ENCODE data around the gene RNF220. TPM values are rescaled to one million over a fixed set of nuclear protein-coding genes. Genes with fewer than 3 reads are reported as not detected.

Gene RNF220
- total RNA-seq, 4 donors from 2014 or later = 22.0 to 94.3 (median 49.4) TPM

GRCh38 chr1:44366371-44366975 is 38.6 kb upstream of the RNF220 start:
- no peak for TF ChIP-seq POLR2A (IDR thresholded peaks at IDR 0.05)
- TF ChIP-seq, protein P1, sequence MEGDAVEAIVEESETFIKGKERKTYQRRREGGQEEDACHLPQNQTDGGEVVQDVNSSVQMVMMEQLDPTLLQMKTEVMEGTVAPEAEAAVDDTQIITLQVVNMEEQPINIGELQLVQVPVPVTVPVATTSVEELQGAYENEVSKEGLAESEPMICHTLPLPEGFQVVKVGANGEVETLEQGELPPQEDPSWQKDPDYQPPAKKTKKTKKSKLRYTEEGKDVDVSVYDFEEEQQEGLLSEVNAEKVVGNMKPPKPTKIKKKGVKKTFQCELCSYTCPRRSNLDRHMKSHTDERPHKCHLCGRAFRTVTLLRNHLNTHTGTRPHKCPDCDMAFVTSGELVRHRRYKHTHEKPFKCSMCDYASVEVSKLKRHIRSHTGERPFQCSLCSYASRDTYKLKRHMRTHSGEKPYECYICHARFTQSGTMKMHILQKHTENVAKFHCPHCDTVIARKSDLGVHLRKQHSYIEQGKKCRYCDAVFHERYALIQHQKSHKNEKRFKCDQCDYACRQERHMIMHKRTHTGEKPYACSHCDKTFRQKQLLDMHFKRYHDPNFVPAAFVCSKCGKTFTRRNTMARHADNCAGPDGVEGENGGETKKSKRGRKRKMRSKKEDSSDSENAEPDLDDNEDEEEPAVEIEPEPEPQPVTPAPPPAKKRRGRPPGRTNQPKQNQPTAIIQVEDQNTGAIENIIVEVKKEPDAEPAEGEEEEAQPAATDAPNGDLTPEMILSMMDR (IDR thresholded peaks at IDR 0.05) = no peak
- H3K9me3 ChIP-seq = no peaks in the 10 kb centered on the region
- no peaks in the 10 kb centered on the region for H3K36me3 ChIP-seq
- no peak overlapping the region for H3K4me3 ChIP-seq
- no peak overlapping the region for H3K27ac ChIP-seq
- H3K4me1 ChIP-seq = no peaks in the 10 kb centered on the region
- DNase-seq = no peak
- no peaks in the 10 kb centered on the region for H3K27me3 ChIP-seq
- intact Hi-C loops (cut with DNase I; ENCODE audit: low total_unique reads) = no loop called here

DNA sequence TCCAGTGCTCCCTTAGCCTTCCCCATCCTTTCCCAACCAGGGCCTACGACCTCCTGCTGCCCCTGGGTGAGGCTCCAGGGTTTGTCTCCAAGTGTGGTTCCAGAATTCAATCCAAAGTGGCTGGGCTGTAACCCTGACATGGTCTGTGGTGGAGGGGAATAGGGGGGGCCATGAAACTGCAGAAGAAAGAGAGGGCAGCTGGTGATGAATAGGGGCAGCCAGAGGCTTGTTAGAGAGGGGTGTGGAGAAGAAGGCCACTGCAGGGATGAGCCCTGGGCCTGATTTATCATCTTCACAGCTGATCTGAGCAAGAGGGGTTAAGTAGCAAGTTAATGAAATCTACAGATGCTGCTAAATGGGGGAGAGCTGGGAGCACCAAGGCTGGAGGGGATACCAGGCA is 37.1 kb upstream of the RNF220 start:
- TF ChIP-seq, protein P1 (IDR thresholded peaks at IDR 0.05) = no peak
- no peak for TF ChIP-seq POLR2A (IDR thresholded peaks at IDR 0.05)
- Histone ChIP-seq H3K4me3 (no peak overlapping the region), H3K27ac (no peak overlapping the region), H3K27me3 (no peaks in the 10 kb centered on the region), H3K4me1 (no peaks in the 10 kb centered on the region), H3K9me3 (no peaks in the 10 kb centered on the region), H3K36me3 (no peaks in the 10 kb centered on the region)
- no peak for DNase-seq
- intact Hi-C loops (cut with DNase I; ENCODE audit: low total_unique reads) = no loop called here

- DNase-seq = no peak
- Histone ChIP-seq H3K36me3 (no peaks in the 10 kb centered on the region), H3K27me3 (no peaks in the 10 kb centered on the region), H3K4me1 (no peaks in the 10 kb centered on the region), H3K9me3 (no peaks in the 10 kb centered on the region), H3K4me3 (no peak overlapping the region), H3K27ac (no peak overlapping the region)
- TF ChIP-seq, protein P1 (IDR thresholded peaks at IDR 0.05) = no peak
- TF ChIP-seq POLR2A (IDR thresholded peaks at IDR 0.05) = no peak
- intact Hi-C loops (cut with DNase I; ENCODE audit: low total_unique reads) = no loop called here
Measured at GRCh38 chr1:44368471-44369151, 36.4 kb upstream of the RNF220 start.

- TF ChIP-seq, protein P1 (IDR thresholded peaks at IDR 0.05) = no peak
- no peak for TF ChIP-seq POLR2A (IDR thresholded peaks at IDR 0.05)
- no peaks in the 10 kb centered on the region for H3K36me3 ChIP-seq
- intact Hi-C loops (cut with DNase I; ENCODE audit: low total_unique reads) = no loop called here
- H3K4me1 ChIP-seq = no peaks in the 10 kb centered on the region
- no peak for DNase-seq
- H3K9me3 ChIP-seq = no peaks in the 10 kb centered on the region
- H3K27ac ChIP-seq = no peak overlapping the region
- no peak overlapping the region for H3K4me3 ChIP-seq
- no peaks in the 10 kb centered on the region for H3K27me3 ChIP-seq
Measured at GRCh38 chr1:44371206-44371605, 33.8 kb upstream of the RNF220 start.

DNA sequence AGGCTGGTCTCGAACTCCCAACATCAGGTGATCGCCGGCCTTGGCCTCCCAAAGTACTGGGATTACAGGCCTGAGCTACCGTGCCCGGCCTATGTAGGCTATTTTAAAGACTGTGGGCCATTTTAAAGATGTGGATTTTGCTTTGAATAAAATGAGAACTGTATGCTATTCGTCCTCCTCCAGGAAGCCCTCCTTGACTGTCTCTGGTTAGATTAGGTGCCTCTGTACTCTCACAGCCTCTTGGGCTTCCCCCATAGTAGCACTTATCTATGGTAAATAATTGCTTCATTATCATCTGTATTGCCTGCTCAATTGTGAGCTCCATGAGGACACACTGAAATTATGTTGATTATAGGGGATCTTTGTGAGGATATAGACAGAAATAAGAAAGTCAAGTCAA is 29.5 kb upstream of the RNF220 start:
- H3K4me1 ChIP-seq = no peaks in the 10 kb centered on the region
- intact Hi-C loops (cut with DNase I; ENCODE audit: low total_unique reads) = no loop called here
- TF ChIP-seq POLR2A (IDR thresholded peaks at IDR 0.05) = no peak
- TF ChIP-seq, protein P1 (IDR thresholded peaks at IDR 0.05) = no peak

More for the DNA sequence above, 29.5 kb upstream of the RNF220 start:
- no peaks in the 10 kb centered on the region for H3K27me3 ChIP-seq
- H3K9me3 ChIP-seq = no peaks in the 10 kb centered on the region
- no peak for DNase-seq
- H3K4me3 ChIP-seq = no peak overlapping the region
- H3K36me3 ChIP-seq = no peaks in the 10 kb centered on the region
- H3K27ac ChIP-seq = no peak overlapping the region

All from uterus (tissue), 4 donors.